OCI-LY1 (cell line): Measurements from ENCODE around the gene TRA2B.

ENCODE experiments used
- EZH2 ChIP-seq: fragments of 200-600 bp; sonication (generic), shearing (Covaris generic); IDR thresholded peaks from 2 replicates; pipeline ENCODE4 v1.8.0; 2017; ENCODE audit warnings: borderline replicate concordance, mixed run types, mild to moderate bottlenecking, antibody characterized with exemption, low read length, moderate library complexity, mixed read lengths
- TF ChIP-seq, protein P1 (sequence below): fragments of 200-600 bp; sonication (generic), shearing (Covaris generic); IDR thresholded peaks from 2 replicates; pipeline ENCODE4 v1.5.1; 2017; ENCODE audit warnings: mild to moderate bottlenecking, antibody characterized with exemption, low read length, moderate library complexity, mixed read lengths

DNA sequence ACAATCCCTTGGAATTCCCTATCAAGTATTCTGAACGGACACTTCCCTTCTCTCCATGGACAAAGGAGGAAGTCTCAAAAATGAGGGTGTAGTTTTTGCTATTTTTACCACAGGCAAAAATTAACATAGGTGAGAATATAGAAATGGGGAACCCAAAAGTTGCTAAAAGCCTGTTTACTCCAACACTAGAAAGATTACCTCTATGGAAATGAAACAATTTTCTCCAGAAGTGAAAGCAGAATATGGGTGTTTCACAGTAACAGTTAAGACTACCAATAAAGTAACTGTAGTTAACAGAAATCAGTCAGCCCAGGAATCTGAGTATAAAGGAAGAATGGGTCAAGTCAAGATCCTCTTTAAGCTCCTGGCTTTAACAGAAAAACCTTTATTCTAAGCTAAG lies 9.3 kb downstream of the TRA2B start:
- no peak for TF ChIP-seq EZH2
- TF ChIP-seq, protein P1, sequence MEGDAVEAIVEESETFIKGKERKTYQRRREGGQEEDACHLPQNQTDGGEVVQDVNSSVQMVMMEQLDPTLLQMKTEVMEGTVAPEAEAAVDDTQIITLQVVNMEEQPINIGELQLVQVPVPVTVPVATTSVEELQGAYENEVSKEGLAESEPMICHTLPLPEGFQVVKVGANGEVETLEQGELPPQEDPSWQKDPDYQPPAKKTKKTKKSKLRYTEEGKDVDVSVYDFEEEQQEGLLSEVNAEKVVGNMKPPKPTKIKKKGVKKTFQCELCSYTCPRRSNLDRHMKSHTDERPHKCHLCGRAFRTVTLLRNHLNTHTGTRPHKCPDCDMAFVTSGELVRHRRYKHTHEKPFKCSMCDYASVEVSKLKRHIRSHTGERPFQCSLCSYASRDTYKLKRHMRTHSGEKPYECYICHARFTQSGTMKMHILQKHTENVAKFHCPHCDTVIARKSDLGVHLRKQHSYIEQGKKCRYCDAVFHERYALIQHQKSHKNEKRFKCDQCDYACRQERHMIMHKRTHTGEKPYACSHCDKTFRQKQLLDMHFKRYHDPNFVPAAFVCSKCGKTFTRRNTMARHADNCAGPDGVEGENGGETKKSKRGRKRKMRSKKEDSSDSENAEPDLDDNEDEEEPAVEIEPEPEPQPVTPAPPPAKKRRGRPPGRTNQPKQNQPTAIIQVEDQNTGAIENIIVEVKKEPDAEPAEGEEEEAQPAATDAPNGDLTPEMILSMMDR = no peak
